Measurements from ENCODE around the gene CCM2L. TPM values are rescaled to one million over a fixed set of nuclear protein-coding genes. Genes with fewer than 3 reads are reported as not detected.

The CCM2L gene
- total and polyA plus RNA-seq, 2 of the 4 experiments (the other 2 are of a cell fraction): not detected

DNA sequence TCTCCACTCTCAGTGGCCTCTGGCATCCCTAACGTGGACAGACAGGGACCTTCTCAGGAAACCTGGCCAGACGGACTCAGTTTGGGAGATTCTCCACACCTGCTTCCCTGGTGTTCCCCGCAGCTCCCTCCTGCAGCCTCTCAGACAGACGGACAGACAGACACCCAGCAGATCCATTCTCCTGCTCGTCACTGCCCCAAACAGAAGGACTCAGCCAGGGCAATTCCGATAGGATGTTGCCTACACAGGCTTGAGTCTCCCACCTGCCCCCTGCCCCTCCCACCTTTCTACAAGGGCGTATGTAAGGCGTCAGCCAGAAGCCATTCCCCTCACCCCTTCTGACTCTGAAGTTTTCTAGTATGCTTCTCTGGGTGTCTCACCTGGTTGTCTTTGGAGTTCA lies 428 bp downstream of the CCM2L start:
- dilution Hi-C loops (cut with HindIII; ENCODE audit: low sequenced_read_pairs, unreplicated experiment): no loop called here
- WGBS, 2 experiments (ENCODE audit: extremely low coverage in 2 of 2, insufficient read length in 1 of 2): 31% methylated on average over 4 of the region's 8 CpGs; no CpG with 5 or more reads in 1 of the 2 experiments
- no peak overlapping the region for H4K91ac ChIP-seq (ENCODE audit: insufficient read depth, low read depth, low read length)
- H4K8ac ChIP-seq (ENCODE audit: low read depth in 2 of 2, low read length in 2 of 2): no peak overlapping the region
- no peak overlapping the region for H4K5ac ChIP-seq (ENCODE audit: low read depth, low read length)
- no TSS peak for BruUV-seq (replicated peaks)
- no peak overlapping the region for H3K4ac ChIP-seq (ENCODE audit: low read depth, low read length)
- no peak for DNase-seq
- H3K4me1 ChIP-seq (ENCODE audit: control insufficient read depth, insufficient read depth, low read length): no peaks in the 10 kb centered on the region
- no peaks in the 10 kb centered on the region for H3K9me3 ChIP-seq (ENCODE audit: control insufficient read depth, insufficient read depth, low read length)
- H2BK120ac ChIP-seq (ENCODE audit: low read depth, low read length): no peak overlapping the region
- no peak overlapping the region for H2AK9ac ChIP-seq (replicated peaks; ENCODE audit: low read depth, low read length, poor library complexity)
- no peak overlapping the region for H2BK20ac ChIP-seq (ENCODE audit: low read depth, low read length)
- H3K56ac ChIP-seq (ENCODE audit: extremely low read depth, insufficient read depth, low read length): no peak overlapping the region
- H3K27ac ChIP-seq (ENCODE audit: insufficient read depth, low read length): no peak overlapping the region
- peaks cover 56% of the 10 kb centered on the region for H3K27me3 ChIP-seq (ENCODE audit: control insufficient read depth, insufficient read depth, low read length)
- no peak overlapping the region for H2BK15ac ChIP-seq (ENCODE audit: low read depth, low read length)
- H3K9me1 ChIP-seq (ENCODE audit: insufficient read depth, low read length): no peaks in the 10 kb centered on the region
- H3K36me3 ChIP-seq (ENCODE audit: control insufficient read depth, insufficient read depth, low read length): no peaks in the 10 kb centered on the region
- no peaks in the 10 kb centered on the region for H4K20me1 ChIP-seq (ENCODE audit: insufficient read depth, low read length)
- no peak overlapping the region for H3K4me2 ChIP-seq (ENCODE audit: low read depth, low read length)
- ATAC-seq (ENCODE audit: low read depth): no peak
- no peaks in the 10 kb centered on the region for H3K79me1 ChIP-seq (ENCODE audit: low read depth in 1 of 2, low read length in 2 of 2)
- CTCF ChIA-PET: no interaction called here
- H3K9ac ChIP-seq (ENCODE audit: low read depth, low read length): no peak overlapping the region
- H3K14ac ChIP-seq (replicated peaks; ENCODE audit: low read depth, low read length): no peak overlapping the region
- H3K18ac ChIP-seq (ENCODE audit: low read depth, low read length): no peak overlapping the region
- in situ Hi-C loops (cut with MboI; ENCODE audit: low sequenced_read_pairs): no loop called here
- H3K4me3 ChIP-seq (ENCODE audit: insufficient read depth, low read depth, low read length): no peak overlapping the region
- H3K23ac ChIP-seq (ENCODE audit: low read depth, low read length): no peak overlapping the region
- TF ChIP-seq MAFK (IDR thresholded peaks at IDR 0.05; ENCODE audit: low read depth, low read length) (no peak), RCOR1 (IDR thresholded peaks at IDR 0.05; ENCODE audit: insufficient replicate concordance, low read length) (no peak), BHLHE40 (IDR thresholded peaks at IDR 0.05; ENCODE audit: low read depth, low read length) (no peak), MXI1 (IDR thresholded peaks at IDR 0.05; ENCODE audit: borderline replicate concordance, low read depth, low read length) (no peak), CEBPB (IDR thresholded peaks at IDR 0.05; ENCODE audit: low read depth, low read length) (no peak), POLR2A (IDR thresholded peaks at IDR 0.05; ENCODE audit: low read depth, low read length) (no peak), FOS (IDR thresholded peaks at IDR 0.05; ENCODE audit: low read depth, low read length) (no peak), MAZ (IDR thresholded peaks at IDR 0.05; ENCODE audit: borderline replicate concordance, low read depth, low read length) (no peak), RAD21 (IDR thresholded peaks at IDR 0.05; ENCODE audit: low read length) (no peak), NFE2L2 (IDR thresholded peaks at IDR 0.05; ENCODE audit: low read depth, low read length) (no peak), SMC3 (IDR thresholded peaks at IDR 0.05; ENCODE audit: low read depth, low read length) (no peak), CHD1 (IDR thresholded peaks at IDR 0.05; ENCODE audit: low read depth, low read length) (no peak), RFX5 (IDR thresholded peaks at IDR 0.05; ENCODE audit: low read depth, low read length) (no peak)
- TF ChIP-seq, protein P1, sequence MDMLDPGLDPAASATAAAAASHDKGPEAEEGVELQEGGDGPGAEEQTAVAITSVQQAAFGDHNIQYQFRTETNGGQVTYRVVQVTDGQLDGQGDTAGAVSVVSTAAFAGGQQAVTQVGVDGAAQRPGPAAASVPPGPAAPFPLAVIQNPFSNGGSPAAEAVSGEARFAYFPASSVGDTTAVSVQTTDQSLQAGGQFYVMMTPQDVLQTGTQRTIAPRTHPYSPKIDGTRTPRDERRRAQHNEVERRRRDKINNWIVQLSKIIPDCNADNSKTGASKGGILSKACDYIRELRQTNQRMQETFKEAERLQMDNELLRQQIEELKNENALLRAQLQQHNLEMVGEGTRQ (IDR thresholded peaks at IDR 0.05; ENCODE audit: low read depth, low read length): no peak
- TF ChIP-seq, protein P2, sequence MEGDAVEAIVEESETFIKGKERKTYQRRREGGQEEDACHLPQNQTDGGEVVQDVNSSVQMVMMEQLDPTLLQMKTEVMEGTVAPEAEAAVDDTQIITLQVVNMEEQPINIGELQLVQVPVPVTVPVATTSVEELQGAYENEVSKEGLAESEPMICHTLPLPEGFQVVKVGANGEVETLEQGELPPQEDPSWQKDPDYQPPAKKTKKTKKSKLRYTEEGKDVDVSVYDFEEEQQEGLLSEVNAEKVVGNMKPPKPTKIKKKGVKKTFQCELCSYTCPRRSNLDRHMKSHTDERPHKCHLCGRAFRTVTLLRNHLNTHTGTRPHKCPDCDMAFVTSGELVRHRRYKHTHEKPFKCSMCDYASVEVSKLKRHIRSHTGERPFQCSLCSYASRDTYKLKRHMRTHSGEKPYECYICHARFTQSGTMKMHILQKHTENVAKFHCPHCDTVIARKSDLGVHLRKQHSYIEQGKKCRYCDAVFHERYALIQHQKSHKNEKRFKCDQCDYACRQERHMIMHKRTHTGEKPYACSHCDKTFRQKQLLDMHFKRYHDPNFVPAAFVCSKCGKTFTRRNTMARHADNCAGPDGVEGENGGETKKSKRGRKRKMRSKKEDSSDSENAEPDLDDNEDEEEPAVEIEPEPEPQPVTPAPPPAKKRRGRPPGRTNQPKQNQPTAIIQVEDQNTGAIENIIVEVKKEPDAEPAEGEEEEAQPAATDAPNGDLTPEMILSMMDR (conservative IDR thresholded peaks at IDR 0.05; ENCODE audit: low read depth, low read length): no peak
- TF ChIP-seq, protein P3, sequence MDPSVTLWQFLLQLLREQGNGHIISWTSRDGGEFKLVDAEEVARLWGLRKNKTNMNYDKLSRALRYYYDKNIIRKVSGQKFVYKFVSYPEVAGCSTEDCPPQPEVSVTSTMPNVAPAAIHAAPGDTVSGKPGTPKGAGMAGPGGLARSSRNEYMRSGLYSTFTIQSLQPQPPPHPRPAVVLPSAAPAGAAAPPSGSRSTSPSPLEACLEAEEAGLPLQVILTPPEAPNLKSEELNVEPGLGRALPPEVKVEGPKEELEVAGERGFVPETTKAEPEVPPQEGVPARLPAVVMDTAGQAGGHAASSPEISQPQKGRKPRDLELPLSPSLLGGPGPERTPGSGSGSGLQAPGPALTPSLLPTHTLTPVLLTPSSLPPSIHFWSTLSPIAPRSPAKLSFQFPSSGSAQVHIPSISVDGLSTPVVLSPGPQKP (IDR thresholded peaks at IDR 0.05; ENCODE audit: borderline replicate concordance, low read depth, low read length): no peak
- H2AK5ac ChIP-seq (ENCODE audit: low read depth, low read length): no peak overlapping the region
- no peak overlapping the region for H2BK5ac ChIP-seq (ENCODE audit: low read depth, low read length, poor library complexity, severe bottlenecking)
- intact Hi-C loops (cut with micrococcal nuclease): no loop called here
- no peak overlapping the region for H2AFZ ChIP-seq (replicated peaks; ENCODE audit: low read length, poor library complexity)
- POLR2A ChIA-PET (ENCODE audit: unreplicated experiment): no interaction called here
